Epithelial cell of proximal tubule (primary cell): Measurements from ENCODE around the gene EFNA5. TPM values are rescaled to one million over a fixed set of nuclear protein-coding genes. Genes with fewer than 3 reads are reported as not detected.

ENCODE experiments used
- DNase-seq: peaks from one replicate; pipeline ENCODE4 v3.0.0-alpha.2; 2011; ENCODE audit warnings: low read depth
- H3K4me3 ChIP-seq: 2 replicates; pipeline ENCODE4 v1.5.1; 2011; ENCODE audit warnings: low read depth, mild to moderate bottlenecking, low read length
- total RNA-seq: library from RNA; depleted of rRNA; stranded (reverse); fragments of >200 nt; gene quantifications from 2 replicates; pipeline ENCODE4 v1.2.3, GENCODE V29; 2015
- TF ChIP-seq, protein P1 (sequence below): conservative IDR thresholded peaks from 2 replicates; pipeline ENCODE4 v1.5.1; 2012; ENCODE audit warnings: low read depth, mild to moderate bottlenecking, low read length

The EFNA5 gene
- total RNA-seq, 1 donor from 2014 or later = 28.1 TPM

DNA sequence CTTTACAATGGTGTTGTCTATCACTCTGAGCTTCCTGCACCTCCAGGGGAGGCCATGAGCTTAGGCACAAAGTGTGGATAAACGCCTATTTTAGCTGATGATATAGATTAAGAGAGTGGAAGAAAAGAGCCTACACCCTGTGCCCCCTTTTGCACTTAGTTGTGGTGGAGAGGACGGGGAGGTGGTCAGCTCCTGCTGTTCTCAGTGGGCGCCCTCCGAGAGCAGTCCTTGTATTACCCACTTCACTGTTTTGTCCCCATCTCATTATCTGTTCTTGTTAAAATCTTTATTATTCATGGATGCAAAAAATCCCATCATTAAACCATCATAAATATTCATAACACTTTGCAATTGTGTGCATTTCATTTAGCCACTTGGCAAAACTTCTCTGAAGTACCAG lies 303.3 kb downstream of the EFNA5 start:
- TF ChIP-seq, protein P1, sequence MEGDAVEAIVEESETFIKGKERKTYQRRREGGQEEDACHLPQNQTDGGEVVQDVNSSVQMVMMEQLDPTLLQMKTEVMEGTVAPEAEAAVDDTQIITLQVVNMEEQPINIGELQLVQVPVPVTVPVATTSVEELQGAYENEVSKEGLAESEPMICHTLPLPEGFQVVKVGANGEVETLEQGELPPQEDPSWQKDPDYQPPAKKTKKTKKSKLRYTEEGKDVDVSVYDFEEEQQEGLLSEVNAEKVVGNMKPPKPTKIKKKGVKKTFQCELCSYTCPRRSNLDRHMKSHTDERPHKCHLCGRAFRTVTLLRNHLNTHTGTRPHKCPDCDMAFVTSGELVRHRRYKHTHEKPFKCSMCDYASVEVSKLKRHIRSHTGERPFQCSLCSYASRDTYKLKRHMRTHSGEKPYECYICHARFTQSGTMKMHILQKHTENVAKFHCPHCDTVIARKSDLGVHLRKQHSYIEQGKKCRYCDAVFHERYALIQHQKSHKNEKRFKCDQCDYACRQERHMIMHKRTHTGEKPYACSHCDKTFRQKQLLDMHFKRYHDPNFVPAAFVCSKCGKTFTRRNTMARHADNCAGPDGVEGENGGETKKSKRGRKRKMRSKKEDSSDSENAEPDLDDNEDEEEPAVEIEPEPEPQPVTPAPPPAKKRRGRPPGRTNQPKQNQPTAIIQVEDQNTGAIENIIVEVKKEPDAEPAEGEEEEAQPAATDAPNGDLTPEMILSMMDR = no peak
- no peak for DNase-seq
- H3K4me3 ChIP-seq = no peak overlapping the region

DNA sequence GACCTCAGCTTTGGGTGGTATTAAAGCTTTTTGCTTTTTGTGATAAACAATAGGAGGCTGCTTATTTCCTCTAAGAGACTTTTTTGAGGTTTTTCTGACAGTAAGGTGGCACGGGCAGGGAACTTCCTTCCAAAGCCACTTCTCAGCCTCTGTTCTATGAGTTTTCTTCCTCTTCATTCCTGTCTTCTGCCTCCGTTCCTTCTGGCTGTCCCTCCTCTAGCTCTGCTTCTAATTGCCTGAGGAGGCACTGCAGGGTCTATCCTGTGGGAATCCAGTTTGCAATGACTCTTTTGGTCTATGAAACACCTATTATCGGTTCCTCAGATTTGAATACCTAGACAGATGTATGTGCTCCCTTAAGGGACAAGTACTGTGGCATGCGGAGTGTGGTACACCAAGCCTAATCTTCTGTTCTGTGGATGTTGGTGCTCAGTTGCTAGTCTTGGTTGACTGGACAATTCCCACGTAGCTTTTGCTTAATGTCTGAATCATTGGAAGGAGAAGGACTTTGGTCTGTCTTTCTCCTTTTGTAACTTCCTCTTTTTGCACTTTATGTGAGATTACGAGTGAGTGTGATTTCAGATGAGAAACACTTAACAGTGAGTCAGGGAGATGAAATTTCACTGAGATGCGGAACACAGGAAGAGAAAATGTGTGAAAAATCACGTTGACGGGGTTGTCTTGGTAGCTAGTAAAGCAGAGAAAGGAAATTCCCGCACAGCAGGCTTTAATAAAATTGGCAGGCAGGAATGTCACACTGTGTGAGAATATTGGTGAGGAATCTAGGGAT lies 305.2 kb downstream of the EFNA5 start:
- DNase-seq = peak; percentile 98
- TF ChIP-seq, protein P1 = no peak
- H3K4me3 ChIP-seq = no peak overlapping the region

DNA sequence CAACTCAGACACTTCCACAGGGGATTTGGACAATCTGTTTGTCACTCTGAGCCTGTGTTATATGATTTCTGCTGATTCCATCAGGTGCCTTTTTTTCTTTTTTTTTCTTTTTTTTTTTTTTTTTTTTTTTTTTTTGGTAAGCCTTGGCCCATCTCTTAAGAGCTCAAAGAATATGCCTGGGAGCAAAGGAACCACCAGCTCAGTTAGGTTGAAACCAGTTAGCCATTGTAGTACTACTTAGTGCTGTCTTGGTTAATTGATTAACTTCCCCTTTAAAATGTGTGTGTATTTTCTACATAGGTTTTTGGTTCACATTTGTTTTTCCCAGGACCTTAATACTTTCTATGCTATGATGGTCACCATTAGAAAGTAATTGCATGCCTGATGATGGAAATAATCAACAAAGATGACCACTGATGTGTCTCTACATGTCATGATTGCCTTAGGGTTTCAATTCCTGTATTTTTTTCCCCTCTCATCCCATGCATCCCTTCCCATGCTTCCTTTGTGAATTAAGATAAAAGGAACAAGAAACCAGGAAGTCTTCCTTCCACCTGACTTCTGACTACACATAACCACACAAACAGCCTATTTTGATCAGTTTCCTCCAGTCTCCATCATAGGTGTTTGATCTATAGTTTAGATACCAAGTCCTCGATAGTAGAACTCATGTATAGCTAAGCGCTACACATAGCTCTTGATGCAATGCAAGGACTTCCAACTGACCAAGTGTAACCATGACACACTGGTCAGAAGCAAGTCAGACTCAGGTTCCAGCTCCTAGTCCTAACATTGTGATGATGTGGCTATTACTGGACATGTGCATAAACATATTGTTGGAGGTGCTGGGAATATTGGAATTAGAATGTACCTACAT lies 306.1 kb downstream of the EFNA5 start:
- no peak for DNase-seq
- no peak overlapping the region for H3K4me3 ChIP-seq
- TF ChIP-seq, protein P1 = no peak

DNA sequence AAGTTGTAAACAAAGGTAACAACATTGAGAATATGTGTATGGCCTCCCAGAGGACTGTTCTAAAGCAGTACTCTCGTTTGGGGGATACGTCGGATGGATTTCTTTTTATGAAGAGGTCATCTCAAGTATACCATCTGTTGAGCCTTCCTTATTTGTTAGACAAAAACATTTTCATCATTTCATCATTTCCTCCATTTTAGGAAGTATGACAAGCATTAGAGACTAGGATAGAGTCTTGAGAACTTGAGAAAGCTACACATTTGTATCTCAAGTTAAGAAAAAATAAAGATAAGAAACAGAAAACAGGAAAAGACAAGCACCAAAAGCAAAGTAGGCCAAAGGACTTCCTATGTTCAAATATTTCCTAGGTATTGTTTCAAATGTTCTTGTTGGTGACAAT lies 307.0 kb downstream of the EFNA5 start:
- no peak for DNase-seq
- no peak overlapping the region for H3K4me3 ChIP-seq
- TF ChIP-seq, protein P1 = no peak

DNA sequence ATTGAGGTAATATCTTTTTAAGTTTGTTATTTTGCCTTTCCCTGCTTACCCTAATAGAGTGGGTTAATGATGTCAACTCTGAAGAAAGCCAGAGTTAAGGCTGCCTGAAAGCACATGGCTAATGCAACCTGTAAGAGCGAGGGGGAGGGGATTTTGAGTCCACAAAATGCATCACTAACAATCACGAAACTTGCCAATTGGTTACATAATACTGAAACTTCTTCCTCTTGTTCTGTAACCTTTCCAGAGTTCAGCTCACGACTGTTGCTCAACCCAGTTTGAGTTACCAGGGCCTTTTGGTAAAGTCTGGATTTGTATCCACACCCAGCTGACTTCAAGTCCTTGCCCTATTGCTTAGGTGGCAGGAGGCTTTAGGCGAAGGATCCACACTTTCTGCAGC lies 308.8 kb downstream of the EFNA5 start:
- no peak overlapping the region for H3K4me3 ChIP-seq
- TF ChIP-seq, protein P1 = no peak
- DNase-seq = peak; percentile 95

DNA sequence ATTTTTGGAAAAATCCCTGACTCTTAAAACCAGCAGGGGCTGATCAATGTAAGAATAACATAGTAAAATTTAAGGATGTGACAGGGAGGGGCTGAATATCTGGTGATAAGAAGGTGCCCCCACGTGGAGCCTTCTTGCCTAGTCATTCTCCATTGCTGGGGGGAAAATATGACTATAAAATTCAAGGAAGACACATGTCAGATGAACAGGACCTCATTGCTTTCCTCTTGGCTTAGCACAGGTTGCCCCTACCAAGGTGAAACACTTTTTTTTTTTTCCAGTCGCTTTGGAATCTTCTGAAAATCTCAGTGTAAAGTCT lies 310.9 kb downstream of the EFNA5 start:
- no peak for DNase-seq
- TF ChIP-seq, protein P1 = peak; percentile 10
- no peak overlapping the region for H3K4me3 ChIP-seq
